MG63 (cell line): ENCODE results near the gene SLC25A48. TPM values are rescaled to one million over a fixed set of nuclear protein-coding genes. Genes with fewer than 3 reads are reported as not detected.
"Not testable (repeated sequence)": the region's sequence is repeated elsewhere in the genome, so short reads cannot be mapped to it uniquely, and the experiment has no call there.

Experiments used
- DNase-seq: peaks from one replicate; pipeline ENCODE4 v3.0.0-alpha.2; 2020
- H3K27me3 ChIP-seq: fragments of 250-450 bp; sonication (Bioruptor Pico); 2 replicates; pipeline ENCODE4 v1.5.1; 2020; ENCODE audit warnings: mild to moderate bottlenecking, moderate library complexity
- H3K36me3 ChIP-seq: fragments of 250-450 bp; sonication (Bioruptor Pico); 2 replicates; pipeline ENCODE4 v1.5.1; 2020; ENCODE audit warnings: mild to moderate bottlenecking, moderate library complexity
- H3K4me3 ChIP-seq: fragments of 250-450 bp; sonication (Bioruptor Pico); 2 replicates; pipeline ENCODE4 v1.5.1; 2020; ENCODE audit warnings: mild to moderate bottlenecking, moderate library complexity
- H3K9me3 ChIP-seq: fragments of 250-450 bp; sonication (Bioruptor Pico); 2 replicates; pipeline ENCODE4 v1.5.1; 2020; ENCODE audit warnings: mild to moderate bottlenecking, moderate library complexity
- total RNA-seq: library from RNA; depleted of rRNA; stranded (reverse); fragments of >200 nt; shearing (Covaris generic); gene quantifications from 2 replicates; pipeline ENCODE4 v1.2.3, GENCODE V29; 2014; ENCODE audit warnings: low replicate concordance

Gene SLC25A48
- total RNA-seq, 1 experiment from 2014 or later, result not detected

DNA sequence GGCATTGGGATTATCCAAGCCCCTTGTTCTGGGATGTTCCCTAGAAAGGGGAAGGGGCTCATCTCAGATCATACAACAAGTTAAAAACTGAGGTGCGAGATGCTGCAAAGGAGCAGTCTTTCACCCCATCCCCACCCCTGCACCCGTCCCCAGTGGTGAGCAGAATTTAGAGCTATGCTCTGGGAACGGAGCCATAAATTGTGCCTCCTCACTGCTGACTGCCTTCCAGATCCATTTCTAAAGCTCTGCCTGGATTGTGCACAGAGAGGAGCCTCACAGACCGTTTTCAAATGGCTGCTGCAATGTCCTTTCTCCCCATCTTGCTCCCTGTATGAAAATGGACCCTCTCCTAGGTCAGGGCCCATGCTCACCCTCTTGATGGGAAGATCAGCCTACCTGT lies 8.3 kb downstream of the SLC25A48 start:
- DNase-seq, result no peak
- Histone ChIP-seq H3K27me3 (peaks cover 34% of the 10 kb centered on the region), H3K4me3 (no peak overlapping the region), H3K9me3 (peaks cover 12% of the 10 kb centered on the region), H3K36me3 (no peaks in the 10 kb centered on the region)

DNA sequence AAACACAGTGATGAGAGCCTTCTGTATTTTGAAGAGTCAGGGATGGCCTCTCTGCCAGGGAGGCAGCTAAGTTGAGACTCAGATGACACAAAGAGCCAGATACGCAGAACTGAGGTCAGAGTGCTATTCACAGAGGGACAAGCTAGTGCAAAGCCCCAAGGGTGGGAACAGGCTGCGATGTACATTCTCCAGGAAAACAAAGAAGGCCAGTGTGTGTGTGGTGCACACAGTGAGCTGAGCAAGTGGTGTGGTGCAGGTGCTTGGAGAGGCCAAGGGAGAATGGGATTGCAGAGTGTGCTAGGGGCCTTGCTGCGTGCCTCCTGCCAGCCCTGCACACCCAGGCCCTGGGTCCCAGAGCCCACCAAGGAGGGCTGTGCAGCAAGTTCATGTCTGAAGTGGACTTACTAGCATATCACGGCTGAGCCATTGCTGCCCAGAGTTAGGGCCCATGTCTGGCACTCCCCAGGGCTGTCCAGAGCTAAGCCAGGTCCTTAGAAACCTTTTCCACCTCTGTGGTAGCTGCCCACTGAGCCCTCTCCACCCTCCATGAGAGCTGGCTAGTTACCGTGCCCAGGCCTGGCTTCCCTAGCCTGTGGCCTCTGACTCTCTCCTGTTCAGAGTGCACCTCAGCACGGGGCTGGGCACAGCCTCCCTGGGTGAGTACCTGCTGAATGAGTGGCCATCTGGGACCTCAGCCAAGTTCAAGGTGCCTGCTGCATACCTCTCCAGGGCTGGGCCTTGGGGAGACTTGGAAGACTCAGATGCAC lies 9.3 kb downstream of the SLC25A48 start:
- peaks cover 4% of the 10 kb centered on the region; the same call in 1 of the 2 replicates for H3K9me3 ChIP-seq
- no peak for DNase-seq
- peaks cover 28% of the 10 kb centered on the region for H3K27me3 ChIP-seq
- H3K36me3 ChIP-seq, result no peaks in the 10 kb centered on the region
- no peak overlapping the region for H3K4me3 ChIP-seq

DNA sequence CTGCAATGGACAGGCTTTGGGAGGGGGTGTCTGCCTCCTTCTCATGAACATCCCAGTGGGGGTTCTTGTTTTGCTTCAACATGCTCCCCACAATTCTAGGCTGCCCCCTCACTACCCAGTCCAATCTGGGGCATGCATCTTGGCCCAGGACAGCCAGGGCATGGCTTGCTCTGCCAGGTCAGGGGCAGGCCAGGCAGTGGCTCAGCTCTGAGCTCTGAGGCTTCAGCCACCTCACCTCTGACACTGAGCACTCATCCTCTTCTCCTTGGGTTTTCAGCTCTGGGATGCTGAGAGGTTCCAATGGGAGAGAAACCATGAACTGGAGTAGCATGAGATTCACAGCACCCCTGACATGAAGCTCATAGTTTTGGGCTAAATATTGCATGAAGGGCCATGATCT lies 11.8 kb downstream of the SLC25A48 start:
- no peak for DNase-seq
- H3K27me3 ChIP-seq, result peaks cover 12% of the 10 kb centered on the region
- H3K36me3 ChIP-seq, result no peaks in the 10 kb centered on the region
- no peaks in the 10 kb centered on the region for H3K9me3 ChIP-seq
- H3K4me3 ChIP-seq, result no peak overlapping the region

DNA sequence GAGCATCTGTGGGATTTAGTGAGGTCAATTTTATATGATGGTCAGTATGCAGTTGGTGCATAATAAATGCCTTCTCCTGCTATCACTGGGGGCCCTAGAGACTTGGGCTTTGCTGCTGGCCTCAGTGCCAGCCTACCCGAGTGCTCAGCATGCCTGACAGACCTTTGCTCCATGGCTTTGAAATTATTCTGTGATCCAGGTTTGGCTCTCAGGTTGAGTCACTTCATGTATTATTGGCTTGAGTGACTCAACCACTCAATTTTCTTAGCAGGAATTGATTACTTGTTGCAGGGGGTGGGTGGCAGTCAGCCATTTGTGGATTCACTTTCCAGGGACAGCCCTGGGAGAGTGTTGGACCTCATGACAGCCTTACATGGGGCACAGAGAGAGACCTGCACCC lies 13.5 kb downstream of the SLC25A48 start:
- Histone ChIP-seq H3K9me3 (no peaks in the 10 kb centered on the region), H3K27me3 (peaks cover 3% of the 10 kb centered on the region), H3K4me3 (no peak overlapping the region), H3K36me3 (no peaks in the 10 kb centered on the region)
- DNase-seq, result no peak

DNA sequence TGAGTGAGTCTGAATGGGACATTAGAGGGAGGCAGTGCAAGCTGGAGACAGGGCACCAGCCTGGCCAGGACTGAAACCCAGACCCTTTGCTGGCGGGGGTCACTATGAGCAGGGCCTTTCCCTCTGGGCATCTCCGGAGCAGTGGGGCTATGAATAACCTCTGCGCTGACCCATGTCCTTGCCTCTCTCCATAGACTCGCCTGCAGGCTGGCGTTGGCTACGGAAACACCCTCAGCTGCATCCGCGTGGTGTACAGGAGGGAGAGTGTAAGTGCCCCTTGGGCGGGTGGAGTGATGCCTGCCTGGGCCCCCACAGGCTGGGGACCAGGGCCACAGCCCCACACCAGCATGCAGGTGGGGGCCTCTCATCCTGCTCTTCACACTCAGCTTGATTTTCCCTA lies 15.8 kb downstream of the SLC25A48 start:
- DNase-seq, result no peak
- Histone ChIP-seq H3K27me3 (peaks cover 3% of the 10 kb centered on the region), H3K36me3 (no peaks in the 10 kb centered on the region)

DNA sequence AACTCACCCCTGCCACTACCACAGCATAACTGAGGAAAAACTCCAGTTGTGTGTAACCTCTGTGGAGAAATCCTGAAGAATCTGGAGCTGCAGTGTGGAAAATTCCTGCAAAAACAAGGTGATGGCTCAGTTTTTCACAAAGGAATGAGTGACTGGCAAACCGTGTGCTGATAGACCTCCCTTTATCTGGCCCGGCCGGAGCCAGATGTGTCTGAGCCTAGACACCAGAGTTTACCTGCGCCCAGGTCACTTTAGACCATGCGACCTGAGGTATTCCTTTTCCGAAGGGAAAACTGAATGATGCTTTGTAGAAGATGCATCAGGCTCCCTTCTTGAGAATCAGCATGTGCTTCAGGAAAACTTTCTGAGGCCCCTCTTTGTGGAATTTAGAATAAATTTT lies 16.2 kb downstream of the SLC25A48 start:
- no peak for DNase-seq
- H3K4me3 ChIP-seq, result no peak overlapping the region
- peaks cover 3% of the 10 kb centered on the region; the same call in 1 of the 2 replicates for H3K9me3 ChIP-seq
- H3K27me3 ChIP-seq, result peaks cover 3% of the 10 kb centered on the region; the same call in 1 of the 2 replicates
- H3K36me3 ChIP-seq, result no peaks in the 10 kb centered on the region

More for the DNA sequence above, 15.8 kb downstream of the SLC25A48 start:
- peaks cover 3% of the 10 kb centered on the region; the same call in 1 of the 2 replicates for H3K9me3 ChIP-seq
- no peak overlapping the region for H3K4me3 ChIP-seq

DNA sequence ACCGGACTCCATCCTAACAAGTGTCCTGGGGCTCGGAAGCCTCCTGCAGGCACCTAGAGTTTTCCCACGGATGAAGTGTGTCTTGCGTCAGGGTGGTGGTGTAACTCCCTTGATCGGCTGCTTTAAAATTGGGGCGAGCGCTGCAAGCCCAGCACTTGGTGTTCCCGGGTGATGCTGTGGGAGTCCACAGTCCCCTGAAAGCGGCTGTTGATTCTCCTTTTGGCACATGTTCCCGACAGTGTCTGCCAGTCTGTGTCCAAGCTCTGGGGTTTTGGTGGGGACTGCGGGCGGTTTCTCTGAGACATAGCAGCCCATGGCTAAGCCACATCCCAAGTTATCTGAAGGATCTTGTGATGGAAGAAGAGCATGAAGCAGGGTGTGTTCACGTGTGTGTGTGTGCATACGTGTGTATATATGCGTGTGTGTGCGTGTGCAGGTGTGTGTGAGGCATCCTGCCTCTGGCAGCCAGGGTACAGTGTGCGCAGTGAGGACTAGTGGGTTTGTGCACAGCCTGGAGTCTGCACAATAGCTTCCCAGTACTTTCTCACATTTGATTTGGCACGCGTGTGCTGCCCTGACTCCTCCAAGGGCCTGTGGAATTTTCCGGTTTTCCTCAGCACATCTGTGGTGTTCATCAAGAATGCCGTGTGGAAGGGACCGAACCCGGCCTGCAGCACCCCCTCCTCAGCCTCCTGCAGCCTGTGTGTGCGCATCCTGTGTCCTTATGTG lies 16.9 kb downstream of the SLC25A48 start:
- peaks cover 3% of the 10 kb centered on the region; the same call in 1 of the 2 replicates for H3K9me3 ChIP-seq
- no peak for DNase-seq

DNA sequence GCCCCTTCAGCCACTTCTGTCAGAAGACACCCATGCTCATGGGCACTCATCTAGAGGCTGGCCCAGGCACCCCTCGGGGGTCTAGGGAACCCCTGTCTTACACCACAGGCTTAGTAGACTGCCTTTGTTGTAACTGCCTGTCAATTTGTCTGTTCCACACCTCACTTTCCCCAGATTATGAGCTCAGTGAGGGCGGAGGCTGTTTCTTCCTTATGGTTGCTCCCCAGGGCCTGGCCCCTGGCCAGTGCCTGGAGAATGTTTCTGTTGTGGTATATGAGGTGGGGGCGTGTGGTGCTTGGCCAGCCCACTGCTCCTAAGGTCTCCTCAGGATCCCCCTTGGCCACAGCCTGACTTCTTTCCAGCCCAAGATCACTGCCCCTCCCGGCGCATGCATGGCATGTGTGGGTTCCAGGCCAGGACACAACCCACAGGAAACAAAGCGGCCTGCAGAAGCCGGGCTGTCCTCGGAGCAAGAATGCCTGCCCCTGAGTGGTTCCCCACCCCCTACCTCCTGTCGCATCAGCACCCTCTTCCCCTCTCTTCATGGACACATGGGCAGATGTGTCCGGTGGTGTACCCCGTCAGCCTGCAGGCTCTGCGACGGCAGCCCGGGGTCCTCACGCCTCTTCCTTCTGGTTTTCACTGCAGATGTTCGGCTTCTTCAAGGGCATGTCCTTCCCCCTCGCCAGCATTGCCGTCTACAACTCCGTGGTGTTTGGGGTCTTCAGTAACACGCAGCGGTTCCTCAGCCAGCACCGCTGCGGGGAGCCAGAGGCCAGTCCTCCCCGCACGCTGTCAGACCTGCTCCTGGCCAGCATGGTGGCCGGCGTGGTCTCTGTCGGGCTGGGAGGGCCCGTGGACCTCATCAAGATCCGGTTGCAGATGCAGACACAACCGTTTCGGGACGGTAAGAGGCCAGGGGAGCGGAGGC lies 17.7 kb downstream of the SLC25A48 start:
- no peak overlapping the region for H3K4me3 ChIP-seq
- H3K9me3 ChIP-seq, result peaks cover 3% of the 10 kb centered on the region; the same call in 1 of the 2 replicates
- DNase-seq, result no peak
- peaks cover 3% of the 10 kb centered on the region; the same call in 1 of the 2 replicates for H3K27me3 ChIP-seq
- H3K36me3 ChIP-seq, result no peaks in the 10 kb centered on the region

More for the DNA sequence above, 16.9 kb downstream of the SLC25A48 start:
- H3K4me3 ChIP-seq, result no peak overlapping the region
- H3K36me3 ChIP-seq, result no peaks in the 10 kb centered on the region
- H3K27me3 ChIP-seq, result peaks cover 3% of the 10 kb centered on the region; the same call in 1 of the 2 replicates

DNA sequence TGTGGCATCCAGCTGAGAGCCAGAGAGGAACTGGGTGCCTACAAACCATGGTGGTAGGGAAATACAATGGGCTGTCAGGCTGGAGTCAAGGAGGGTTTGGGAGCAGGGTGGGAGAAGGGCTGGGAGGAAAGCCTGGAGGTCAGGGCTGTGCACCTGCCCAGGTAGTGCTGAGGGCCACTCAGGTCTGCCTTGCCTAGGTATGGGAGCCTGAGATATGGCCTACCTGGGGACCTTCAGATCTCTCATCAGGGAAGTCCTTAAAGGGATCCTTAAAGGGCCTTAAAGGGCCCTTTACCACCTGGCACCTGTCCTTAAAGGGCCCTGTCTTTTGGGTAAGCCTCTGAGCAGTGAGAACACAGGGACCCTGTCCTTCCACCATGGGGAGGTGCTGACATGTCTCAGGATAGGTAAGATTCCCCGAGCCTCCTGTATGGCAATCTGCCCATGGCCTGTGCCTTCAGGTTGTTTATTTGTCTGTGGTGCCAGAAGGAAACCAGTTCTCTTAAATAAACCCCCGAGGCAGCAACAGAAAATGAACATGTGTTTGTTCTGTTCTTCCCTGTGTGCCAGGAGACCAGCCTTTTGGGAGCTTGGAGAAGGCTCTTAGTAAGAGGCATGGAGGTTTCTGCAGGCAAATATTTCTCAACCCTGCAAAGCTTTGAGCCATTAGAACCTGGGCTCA lies 23.3 kb downstream of the SLC25A48 start:
- H3K4me3 ChIP-seq, result no peak overlapping the region
- no peak for DNase-seq
- peaks cover under 1% of the 10 kb centered on the region; the same call in 1 of the 2 replicates for H3K27me3 ChIP-seq
- peaks cover 3% of the 10 kb centered on the region; the same call in 1 of the 2 replicates for H3K9me3 ChIP-seq
- no peaks in the 10 kb centered on the region for H3K36me3 ChIP-seq

DNA sequence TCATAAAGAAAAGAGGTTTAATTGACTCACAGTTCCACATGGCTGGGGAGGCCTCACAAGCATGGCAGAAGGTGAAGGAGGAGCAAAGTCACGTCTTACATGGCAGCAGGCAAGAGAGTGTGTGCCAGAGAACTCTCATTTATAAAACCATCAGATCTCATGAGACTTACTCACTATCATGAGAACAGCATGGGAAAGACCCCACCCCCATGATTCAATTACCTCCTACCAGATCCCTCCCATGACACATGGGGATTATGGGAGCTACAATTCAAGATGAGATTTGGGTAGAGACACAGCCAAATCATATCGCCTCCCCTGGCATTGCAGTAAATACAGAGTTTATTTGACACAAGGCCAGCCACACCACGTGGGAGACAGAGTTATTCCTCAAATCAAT lies 24.7 kb downstream of the SLC25A48 start:
- DNase-seq, H3K36me3 ChIP-seq, H3K4me3 ChIP-seq, H3K9me3 ChIP-seq, H3K27me3 ChIP-seq: not testable (repeated sequence)

DNA sequence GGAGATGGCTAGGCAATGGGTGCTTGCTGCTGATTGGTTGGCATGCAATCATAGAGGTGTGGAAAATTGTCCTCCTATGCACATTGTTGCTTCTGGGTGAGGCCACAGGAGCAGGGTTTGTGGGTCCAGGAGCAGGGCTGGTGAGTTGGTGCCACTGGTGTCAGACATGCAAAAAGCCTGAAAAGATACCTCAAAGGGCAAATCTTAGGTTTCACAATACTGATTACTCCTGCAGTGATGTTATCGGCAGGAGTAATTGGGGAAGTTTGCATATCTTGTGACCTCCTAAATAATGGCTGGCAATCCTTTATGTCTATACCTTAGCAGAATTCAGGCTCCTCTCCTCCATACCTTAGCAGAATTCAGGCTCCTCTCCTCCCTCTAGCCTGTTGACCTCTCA lies 25.2 kb downstream of the SLC25A48 start:
- H3K27me3 ChIP-seq, result no peaks in the 10 kb centered on the region

DNA sequence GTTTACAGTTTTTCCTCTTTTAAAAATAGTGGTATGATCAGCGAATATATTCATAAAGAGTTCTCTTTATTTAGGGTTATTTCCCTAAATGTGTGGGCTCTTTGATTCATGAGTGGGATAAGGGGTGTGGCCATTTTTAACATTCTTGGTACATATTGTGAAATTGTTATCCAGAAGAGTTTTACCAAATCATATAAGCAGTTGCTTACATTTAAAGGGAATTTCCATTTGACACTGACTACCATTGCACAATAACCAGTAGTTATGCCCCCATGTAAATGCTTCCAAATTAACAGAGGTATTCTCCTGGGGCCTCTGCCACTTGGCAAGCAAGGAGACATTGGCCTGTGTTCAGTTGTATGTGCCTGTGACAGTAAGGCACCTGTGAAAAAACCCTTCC lies 27.2 kb downstream of the SLC25A48 start:
- DNase-seq, result no peak
- Histone ChIP-seq H3K9me3 (no peaks in the 10 kb centered on the region), H3K27me3 (no peaks in the 10 kb centered on the region), H3K4me3 (no peak overlapping the region), H3K36me3 (no peaks in the 10 kb centered on the region)

More for the DNA sequence above, 25.2 kb downstream of the SLC25A48 start:
- DNase-seq, result no peak
- Histone ChIP-seq H3K4me3 (no peak overlapping the region), H3K9me3 (no peaks in the 10 kb centered on the region; the same call in 1 of the 2 replicates), H3K36me3 (no peaks in the 10 kb centered on the region)

DNA sequence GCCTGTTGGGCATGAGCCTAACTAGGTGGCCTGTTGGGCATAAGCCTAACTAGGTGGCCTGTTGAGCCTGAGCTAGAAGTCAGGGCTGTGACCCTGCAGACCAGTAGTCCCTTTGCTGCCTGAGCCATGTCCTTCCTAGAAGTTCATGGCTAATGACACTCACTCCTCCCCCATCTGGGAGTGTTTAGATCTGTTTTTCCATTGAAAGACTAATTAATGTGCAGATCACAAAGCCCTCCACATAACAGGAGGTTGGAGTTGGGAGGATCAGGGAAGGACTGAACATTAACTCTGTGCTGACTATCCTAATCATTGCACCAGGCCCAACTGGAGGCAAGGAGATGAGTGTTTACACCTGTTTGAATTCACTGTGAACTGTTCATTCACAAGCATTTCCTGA lies 27.6 kb downstream of the SLC25A48 start:
- H3K27me3 ChIP-seq, result no peaks in the 10 kb centered on the region
- no peaks in the 10 kb centered on the region for H3K36me3 ChIP-seq
- DNase-seq, result no peak
- H3K4me3 ChIP-seq, result no peak overlapping the region
- H3K9me3 ChIP-seq, result no peaks in the 10 kb centered on the region

DNA sequence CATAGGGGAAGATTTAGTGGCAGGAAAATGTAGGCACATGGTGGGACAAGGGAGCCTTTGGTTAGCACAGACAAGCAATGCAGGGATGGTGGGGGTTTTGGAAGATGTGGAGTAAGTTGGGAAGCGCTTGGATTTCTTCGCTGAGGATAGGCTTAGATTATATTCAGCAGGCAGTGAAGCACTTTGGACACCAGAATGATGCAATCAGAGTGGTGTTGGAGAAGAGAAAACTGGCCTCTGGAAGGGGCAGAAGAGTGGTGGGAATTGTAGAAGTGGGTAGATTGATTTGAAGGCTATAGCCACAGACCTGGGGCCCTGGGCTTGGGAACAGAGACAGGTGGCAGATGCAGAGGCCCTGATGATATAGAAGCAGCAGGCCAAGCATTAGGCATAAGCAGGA lies 28.3 kb downstream of the SLC25A48 start:
- Histone ChIP-seq H3K9me3 (no peaks in the 10 kb centered on the region), H3K36me3 (no peaks in the 10 kb centered on the region), H3K27me3 (no peaks in the 10 kb centered on the region), H3K4me3 (no peak overlapping the region)
- no peak for DNase-seq

DNA sequence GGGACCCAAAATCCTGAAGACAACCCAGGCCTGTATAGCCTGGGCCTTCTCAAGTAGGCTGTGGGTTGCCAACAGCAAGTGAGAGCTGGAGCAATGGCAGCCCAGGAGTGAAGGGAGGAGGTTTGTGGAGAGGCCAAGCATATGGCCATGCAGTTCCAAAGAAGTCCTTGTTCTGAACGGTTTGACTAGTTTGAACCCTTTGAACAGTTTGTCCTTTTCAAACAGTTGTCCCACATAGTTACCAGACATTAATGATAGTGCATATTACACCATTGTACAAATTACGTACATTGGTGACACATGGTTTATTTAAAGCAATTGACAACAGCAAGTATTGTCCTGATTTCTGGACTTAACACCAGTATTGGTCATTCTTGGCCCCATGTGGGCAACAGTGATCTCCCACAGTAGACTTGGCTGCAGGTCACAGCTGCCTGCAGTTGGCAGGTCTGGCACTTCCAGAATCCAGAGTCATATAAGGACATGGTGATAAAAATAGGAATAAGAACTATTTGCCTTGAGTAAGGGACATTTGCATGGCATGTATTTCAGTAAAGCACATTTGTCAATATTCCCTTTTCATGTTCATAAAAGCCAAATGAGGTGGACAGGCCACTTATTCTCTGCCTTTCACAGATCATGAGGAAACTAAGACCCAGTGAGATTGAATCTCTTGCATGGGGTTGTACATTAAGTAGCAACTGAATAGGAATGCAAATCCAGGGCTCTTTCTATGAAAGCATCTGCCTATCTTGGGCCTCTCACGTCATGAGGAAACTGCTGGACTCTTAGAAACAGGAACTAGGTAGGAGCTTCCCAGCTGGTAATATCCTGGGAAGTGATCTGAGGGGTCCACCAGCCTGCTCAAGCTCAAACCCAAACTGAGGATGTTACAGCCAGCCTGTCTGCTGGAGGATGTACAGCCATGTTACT lies 30.3 kb downstream of the SLC25A48 start:
- DNase-seq, result no peak
- H3K27me3 ChIP-seq, result peaks cover 7% of the 10 kb centered on the region; the same call in 1 of the 2 replicates
- H3K4me3 ChIP-seq, result no peak overlapping the region
- no peaks in the 10 kb centered on the region for H3K36me3 ChIP-seq
- H3K9me3 ChIP-seq, result no peaks in the 10 kb centered on the region
